ENCODE measurements around the gene EPB41L5.
"Not testable (repeated sequence)": the region's sequence is repeated elsewhere in the genome, so short reads cannot be mapped to it uniquely, and the experiment has no call there.

The EPB41L5 gene

DNA sequence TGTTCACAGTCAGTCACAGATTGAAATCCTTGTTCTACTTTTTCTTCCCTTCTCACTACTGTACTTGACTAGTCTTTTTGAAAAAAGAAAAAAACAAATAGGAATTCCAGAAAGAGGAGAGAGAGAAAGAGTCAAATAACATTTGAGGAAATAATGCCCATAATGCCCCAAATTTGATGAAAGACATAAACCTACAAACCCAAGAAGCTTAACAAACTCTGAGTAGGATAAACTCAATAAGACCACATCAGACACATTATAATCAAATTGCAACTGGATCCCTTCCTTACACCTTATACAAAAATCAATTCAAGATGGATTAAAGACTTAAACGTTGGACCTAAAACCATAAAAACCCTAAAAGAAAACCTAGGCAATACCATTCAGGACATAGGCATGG, 179.4 kb downstream of the EPB41L5 start:
- in situ Hi-C loops (cut with MboI; ENCODE audit: low sequenced_read_pairs), result no loop called here

DNA sequence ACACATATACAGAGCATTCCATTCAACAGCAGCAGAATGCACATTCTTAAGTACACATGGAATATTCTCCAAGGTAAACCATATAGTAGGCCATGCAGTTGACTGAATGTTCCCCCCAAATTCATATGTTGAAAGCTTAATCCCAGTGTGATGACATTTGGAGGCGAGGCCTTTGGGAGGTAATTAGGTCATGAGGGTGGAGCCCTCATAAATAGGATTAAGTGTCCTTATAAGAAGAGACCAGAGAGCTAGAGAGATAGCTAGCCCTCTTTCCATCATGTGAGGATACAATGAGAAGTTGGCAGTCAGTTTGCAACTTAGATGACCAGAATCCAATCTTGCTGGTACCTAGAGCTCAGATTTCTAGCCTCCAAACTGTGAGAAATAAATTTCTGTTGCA, 182.7 kb downstream of the EPB41L5 start:
- in situ Hi-C loops (cut with MboI; ENCODE audit: low sequenced_read_pairs), result no loop called here

DNA sequence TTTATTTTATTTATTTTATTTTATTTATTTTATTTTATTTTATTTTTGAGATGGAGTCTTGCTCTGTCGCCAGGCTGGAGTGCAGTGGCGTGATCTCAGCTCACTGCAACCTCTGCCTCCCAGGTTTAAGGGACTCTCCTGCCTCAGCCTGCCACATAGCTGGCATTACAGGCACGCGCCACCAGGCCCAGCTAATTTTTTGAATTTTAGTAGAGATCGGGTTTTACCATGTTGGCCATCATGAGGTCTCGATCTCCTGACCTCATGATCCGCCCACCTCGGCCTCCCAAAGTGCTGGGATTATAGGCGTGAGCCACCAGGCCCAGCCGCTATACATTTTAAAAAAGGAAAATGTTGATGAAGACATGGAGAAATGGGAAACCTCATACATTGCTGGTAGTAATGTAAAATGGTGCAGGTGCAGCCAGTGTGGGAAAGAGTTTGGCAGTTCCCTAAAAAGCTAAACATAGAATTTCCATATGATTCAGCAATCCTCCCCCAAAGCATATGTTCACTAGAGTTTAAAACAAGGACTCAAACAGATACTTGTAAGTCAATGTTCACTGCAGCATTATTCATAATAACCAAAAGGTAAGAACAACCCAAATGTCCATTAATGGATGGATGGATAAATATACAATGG, 187.1 kb downstream of the EPB41L5 start:
- in situ Hi-C loops (cut with MboI; ENCODE audit: low sequenced_read_pairs), result not testable (repeated sequence)

DNA sequence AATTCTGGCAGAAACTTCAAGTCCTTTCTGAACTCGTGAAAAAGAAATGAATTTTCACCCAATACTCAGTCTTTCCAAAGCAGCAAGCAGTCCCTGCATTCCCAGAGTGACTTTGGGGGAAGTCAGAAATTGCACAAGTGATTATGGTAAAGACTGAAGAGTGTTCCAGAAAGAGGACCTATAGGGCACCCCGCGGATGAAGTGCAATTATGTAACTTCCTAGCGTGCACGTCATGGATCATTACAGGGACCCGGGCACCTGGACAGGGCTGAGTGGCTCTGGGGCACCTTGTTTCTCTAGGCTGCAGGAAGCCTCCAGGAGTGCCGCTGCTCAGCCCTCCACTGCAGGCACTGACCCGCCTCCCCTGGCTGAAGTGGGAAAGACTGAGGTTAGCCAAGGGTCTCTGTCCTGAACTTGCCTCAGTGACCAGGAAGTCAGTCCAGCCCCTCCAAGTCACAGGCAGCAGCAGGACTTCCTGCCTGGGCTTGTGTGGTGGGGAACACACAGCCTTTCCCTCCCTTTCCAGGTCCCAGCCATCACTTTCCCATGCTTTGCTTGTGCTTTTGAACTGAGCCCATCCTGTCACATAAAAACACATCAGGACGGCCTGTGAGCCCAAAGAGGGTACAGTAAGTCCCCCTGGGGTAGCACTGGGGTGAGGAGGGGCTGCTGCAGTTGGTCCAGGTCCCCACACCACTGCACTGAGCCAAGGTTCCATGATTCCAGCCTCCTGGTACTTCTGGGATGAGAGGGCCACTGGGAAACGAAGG, 190.6 kb downstream of the EPB41L5 start:
- in situ Hi-C loops (cut with MboI; ENCODE audit: low sequenced_read_pairs), result no loop called here

DNA sequence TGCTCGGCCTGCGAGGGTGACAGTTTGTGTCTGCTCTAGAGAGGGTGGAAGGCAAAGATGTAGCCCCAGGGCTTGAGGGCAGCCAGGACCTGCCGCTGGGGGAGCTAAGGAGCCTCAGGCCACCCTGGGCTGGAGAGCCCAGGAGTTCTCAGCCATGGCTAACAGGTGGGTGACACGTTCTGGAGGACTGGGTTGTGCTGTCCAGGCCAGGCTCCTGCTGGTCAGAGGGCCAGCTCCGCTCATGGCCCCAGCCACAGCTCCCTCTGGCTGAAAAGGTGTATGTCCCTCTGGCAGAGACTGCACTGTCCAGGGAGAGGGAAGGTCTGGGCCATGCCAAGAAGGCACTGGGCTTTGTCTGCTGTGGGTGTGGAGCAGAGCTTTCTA, 191.1 kb downstream of the EPB41L5 start:
- in situ Hi-C loops (cut with MboI; ENCODE audit: low sequenced_read_pairs), result no loop called here

DNA sequence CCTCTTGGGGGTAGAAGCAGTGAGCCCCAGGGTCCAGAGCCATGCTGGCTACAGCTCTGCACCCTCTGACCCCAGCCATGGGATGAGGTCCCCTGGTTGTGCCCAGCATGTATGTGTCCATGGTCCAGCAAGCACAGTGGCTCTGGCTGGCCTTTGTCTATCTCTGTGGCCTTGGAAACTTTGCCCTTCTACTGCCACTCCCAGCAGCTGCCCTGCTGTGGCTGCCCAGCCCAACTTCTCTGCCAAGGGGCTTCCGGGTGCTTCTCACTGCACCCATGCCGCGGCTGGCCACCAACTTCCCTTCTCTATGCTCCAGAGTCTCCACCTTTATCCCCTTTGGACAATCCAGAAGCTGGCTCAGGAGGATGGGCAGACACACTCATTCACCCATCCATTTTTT, 191.5 kb downstream of the EPB41L5 start:
- in situ Hi-C loops (cut with MboI; ENCODE audit: low sequenced_read_pairs), result no loop called here

DNA sequence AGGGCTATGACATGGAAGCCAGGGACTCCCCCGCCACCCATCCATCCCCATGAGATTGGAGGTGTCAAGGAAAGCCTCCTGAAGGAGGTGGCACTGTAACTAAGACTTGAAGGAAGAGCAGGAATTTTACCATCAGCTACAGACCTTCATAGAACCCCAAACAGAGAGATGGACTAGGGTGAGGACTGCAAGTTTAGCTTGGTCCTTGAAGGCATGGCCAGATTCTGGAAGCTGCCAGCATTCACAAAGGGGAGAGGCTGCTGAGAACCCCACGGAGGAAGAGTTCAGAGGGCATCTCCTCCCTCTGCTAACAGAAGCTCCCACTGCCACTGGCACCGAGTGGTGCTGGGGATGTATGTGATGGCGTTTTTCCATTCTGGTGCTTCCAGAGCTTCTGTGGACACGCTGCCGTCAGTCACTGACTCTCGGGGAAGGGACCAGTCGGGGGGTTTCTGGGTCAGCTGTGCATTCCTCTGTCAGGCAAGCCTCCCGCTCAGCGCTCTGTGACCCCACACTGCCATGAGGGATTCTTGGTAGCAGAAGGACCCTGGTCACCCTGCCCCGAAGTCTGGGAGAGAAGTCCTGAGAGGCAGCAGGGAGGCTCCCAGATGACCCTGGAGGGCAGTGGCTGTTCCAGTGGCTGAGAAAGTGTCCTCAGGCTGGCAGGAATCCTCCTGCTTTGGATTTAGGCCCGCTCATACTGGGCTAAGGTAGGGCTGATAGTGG, 192.2 kb downstream of the EPB41L5 start:
- in situ Hi-C loops (cut with MboI; ENCODE audit: low sequenced_read_pairs), result no loop called here

DNA sequence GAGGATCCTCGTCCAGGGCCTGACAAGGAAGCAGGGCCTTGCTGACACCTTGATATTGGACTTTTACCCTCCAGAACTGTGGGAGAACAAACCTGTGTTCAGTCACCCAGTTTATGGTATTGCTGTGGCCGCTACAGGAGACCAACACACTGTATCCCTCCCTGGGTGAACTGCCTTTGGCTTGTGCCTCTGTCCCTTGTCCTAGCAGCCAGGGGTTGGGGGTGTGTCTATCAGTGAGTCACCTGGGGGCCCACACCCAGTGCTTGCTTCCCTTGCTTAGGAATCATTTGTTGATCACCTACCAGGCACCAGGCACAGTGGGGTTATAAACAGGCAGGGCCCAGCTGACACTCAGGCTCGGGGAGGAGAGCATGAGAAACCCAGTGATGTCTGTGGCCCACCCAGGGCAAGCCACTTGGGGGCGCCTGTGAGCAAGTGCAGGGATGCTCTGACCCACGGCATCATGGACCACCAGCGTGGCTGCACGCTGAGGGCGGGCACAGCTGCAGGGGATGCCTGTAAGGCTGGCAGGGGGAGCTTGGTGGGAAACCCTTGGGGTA, 193.2 kb downstream of the EPB41L5 start:
- in situ Hi-C loops (cut with MboI; ENCODE audit: low sequenced_read_pairs), result no loop called here

DNA sequence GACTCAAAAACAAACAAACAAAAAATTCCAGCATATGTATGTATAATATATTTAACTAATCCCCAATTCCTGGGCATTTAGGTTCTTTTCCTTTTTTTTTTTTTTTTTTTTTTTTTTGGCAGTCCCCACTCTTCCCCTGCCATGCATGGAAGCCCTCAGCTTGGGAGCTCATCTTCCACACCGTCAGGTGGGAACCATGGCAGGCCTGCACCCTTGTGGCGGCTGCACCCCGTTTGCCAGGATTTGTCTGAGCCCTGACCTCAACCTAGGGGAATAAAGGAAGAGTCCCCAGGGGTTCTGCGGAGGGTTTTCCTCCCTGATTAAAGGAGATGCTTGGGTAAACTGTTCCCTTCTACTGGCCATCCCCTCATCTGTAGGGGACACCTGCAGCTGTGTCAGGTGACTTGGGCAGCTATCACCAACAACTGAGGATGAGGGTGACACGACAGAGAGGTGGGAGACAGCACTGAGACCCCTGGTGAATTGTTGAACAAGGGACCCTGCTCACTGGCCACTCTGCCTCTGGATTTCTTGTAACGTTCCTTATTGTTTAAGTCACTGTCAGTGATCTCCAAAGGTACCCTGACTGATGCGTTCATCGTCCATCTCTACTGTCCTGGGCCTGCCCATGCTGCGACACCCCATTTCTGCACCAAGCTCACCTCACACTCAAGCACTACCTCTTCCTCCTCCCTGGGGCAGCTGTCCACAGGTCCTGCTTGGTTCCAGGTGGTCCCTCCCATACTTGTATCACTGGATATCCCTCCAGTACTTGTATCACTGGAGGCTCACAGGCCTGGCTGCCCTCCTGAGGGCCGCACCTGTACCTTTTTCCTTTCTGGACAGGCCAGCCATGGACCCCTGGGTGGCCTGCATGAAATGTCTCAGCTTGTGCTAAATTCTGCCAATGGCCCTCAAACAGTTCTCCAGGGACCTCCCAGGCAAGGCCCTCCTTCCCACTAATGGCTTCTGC, 195.8 kb downstream of the EPB41L5 start:
- in situ Hi-C loops (cut with MboI; ENCODE audit: low sequenced_read_pairs), result no loop called here

DNA sequence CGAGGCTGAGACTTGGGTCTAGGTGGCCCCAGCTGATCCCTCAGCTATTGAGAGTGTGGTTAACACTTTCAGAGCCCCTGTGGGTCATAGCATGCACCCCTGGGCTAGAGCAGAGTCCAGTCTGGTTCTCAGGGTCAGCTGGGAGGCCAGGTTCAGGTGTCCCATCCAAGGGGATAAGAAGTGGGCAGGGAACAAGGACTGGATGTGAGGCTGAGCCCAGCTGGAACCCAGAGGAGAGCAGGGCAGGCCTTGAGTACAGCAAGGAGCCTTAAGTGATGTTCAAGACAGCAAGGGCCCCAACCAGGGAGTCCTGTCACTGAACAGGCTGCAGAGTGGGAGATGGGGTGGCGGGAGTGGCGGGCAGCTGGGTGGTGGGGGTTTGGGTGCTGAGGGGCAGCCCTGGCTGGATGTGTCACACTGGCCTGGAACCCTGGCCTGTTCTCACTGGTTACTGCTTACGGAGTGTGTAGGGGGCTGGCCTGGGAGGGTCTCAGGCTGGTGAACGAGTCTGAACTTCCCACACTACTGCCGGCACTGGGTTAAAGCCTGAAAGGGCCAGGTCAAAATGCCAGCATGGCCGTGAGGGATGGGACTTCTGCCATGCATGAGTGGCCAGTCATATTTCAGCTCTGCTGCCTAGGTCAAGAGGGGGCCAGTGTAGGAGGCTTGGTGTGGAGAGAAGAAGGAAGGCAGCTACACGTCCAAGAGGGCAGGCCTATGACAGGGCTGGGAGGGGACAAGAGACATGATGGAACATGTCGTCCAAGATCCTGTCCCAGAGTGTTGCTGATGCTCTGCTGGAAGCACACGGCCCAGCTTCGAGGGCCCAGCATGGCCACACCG, 196.8 kb downstream of the EPB41L5 start:
- in situ Hi-C loops (cut with MboI; ENCODE audit: low sequenced_read_pairs), result no loop called here

DNA sequence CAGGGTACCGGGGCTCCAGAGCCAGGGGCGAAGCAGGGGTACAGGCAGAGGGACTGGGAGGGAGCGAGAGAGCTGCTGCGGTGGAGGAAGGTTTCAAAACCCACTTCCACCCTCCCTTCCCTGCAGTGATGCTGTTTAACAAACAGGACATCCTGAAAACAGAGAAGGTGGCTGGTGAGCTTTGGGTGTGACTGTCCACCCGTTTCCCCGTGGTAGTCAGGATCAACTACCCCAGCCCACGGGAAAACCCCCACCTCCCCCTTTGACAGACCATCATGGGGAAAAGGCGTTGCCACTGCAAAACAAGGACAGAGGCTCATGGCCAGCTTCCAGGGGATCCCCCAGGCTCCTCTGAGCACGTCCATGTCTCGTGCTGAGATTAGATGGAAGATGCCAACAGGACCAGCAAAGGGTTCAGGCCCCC, 197.4 kb downstream of the EPB41L5 start:
- in situ Hi-C loops (cut with MboI; ENCODE audit: low sequenced_read_pairs), result no loop called here

DNA sequence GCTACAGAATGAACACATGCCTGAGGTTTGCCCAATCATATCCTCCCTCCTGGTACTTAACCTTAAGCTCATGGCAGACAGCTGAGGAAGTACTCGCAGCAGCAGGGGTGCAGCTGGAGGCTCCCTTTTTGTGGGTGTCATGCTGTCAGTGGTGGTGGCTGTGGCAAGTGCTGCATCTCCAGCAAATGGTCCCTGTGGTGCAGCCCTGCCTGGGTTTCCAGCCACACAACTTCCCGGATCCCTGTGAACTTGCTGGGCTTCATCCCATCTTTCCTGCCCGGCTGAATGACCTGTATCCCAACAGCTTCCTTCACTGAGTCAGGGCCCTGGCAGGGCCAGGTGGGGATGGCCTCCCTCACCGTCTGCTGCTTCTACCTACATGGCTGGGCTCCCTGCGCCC, 205.3 kb downstream of the EPB41L5 start:
- in situ Hi-C loops (cut with MboI; ENCODE audit: low sequenced_read_pairs), result no loop called here

DNA sequence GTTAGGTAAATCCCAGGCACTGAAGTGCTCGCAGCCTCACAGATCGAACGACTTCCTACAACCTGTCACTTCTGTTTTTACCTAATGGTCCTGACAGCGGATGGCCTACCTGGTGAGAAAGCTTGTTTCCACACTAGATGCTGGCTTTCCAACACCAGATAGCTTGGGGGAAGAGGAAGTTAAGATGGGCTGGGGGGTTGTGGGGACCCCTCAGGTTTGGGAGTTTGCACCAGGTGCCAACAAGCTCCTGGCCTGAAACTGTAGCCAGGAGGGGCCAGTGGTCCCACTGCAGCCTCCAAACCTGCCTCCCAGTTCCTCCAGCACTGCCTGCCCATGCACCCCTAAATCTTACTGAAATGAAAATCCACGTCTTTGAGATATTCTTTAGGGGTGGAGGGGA, 206.4 kb downstream of the EPB41L5 start:
- in situ Hi-C loops (cut with MboI; ENCODE audit: low sequenced_read_pairs), result no loop called here

DNA sequence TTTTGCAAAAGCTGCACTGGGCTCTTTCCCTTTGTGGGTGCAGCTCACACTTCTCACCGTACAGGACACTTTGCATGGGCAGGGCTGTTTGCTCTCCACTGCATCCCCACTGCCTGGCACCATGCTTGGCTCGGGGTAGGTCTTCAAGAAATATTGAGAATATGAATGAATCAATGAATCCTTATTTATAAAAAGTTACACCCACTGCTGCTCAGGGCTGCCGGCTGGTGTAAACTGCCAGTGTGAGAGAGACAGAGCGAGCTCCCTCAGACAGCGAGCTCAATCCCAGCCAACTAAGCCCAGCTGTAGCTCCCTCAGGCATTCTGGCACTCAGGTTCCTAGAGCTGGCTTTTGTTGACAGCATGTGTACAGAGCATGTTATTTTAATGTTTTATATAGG, 206.9 kb downstream of the EPB41L5 start:
- in situ Hi-C loops (cut with MboI; ENCODE audit: low sequenced_read_pairs), result no loop called here

DNA sequence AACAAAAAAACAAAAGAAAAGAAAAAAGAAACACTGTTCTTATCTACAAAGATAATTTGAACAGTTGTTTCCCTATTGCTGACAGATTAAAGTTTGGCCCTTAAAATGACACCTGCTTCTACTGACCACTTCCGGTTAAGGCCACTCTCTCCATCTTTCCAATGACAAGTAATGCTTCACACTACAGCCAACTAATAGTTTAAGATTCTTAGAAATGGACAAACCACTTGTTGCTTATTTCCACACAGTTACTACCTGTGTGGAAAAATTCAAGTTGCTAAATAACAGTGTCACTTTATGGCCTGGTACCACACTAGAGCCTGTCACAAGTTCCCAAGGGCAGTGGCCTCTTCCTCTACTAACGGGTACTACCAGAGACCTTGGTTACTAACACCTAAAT, 207.9 kb downstream of the EPB41L5 start:
- in situ Hi-C loops (cut with MboI; ENCODE audit: low sequenced_read_pairs), result no loop called here

DNA sequence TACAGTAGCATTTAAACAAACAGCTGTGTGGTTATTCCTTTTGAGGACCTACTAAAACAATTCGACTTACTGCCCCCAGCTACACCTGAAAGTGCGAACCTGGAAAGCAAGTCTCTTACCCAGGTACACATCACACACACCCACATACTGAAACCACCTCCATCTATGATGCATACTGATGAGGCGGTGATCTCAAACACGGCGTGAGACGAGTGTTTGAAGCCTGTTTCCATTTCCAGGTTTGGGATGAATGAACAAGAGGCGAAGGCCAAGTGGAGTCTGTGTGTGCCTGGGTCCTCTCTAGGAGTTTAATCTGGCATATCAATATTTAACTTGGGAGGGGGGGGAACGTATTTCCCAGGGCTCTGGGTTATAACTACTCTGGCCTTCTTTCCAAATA, 208.7 kb downstream of the EPB41L5 start:
- in situ Hi-C loops (cut with MboI; ENCODE audit: low sequenced_read_pairs), result no loop called here

DNA sequence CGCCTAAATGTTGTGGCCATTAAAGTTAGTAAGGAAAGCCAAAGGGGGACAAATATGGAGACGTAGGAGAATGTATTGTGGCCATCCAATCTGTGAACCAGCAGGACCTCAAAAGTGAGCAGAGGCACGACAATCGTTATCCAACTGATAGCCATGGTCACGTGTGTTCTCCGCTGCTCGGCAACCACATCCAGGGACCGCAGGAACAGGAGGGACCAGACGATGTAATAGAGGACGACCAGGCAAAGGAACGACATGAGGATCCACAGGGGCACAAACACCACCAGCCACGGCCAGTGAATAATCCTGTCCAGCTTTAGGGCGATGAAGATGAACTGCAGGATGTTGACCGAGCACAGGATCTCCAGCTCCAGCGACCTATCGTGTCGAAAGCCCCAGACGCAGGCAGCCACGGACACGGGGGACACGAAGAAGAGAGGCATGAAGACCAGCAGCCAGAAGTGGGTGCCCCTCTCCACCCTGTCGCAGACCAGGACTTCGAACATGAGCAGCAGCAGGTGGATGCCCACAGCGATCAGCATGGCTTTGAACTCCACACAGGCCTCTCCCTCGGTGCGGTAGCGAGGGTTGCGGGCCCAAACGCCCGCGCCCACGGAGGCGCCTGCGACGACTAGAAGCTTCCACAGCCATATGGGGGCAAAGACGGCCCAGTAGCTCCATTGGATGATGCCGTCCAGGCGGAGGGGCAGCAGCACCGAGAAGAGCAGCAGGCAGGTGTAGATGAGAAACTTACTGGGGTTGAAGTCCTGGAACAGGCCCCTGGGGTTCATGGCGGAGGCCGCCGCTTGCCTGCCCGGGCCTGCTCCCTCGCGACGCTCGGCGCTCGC, 209.5 kb downstream of the EPB41L5 start:
- in situ Hi-C loops (cut with MboI; ENCODE audit: low sequenced_read_pairs), result no loop called here

DNA sequence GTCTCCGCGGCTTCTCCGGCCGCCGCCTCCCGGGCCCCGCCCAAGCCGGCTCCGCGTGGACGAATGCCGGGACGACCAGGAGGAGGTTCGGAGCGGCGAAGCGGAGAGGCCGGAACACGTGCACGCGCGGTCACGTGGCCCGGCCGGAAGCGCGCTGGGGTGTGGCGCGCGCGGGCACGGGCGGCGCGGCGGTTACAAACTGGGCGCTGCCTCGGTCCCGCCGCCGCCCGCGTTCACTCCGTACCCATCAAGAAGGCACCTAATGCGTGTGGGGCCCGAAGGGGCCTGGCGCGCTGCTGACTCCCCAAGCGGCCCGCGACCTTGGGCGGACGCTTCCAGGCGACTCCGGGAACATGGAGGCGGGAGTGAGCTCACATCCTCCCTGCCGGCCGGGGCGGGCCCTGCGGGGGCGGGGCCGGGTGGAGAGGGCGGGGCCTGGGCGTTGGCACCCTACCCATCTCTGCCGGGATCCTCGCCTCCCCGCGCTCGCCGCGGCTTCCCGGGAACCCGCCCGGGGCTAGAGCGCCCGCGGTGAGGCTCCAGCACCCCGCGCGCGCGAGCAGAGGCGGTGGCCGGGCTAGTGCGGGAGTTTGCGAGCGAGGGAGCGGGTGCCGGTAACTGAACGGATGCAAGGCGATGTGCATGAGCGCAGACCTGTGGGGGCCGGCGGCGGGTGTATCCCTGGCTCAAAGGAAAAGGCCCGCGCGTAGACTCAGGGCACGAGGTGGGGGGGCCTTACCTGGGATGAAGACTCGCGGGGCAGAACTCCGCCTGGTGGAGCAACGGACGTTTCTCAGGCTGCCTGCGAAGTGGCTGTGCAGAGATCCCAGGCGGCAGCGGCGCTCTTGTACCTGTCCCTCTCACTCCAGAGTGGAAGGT, 210.4 kb downstream of the EPB41L5 start, which contains the start of gene TMEM185B:
TSS of gene TMEM185B (minus strand) at position 367 of the 879 bp plus-strand sequence. CDS start 424 bp downstream, outside the sequence.
- in situ Hi-C loops (cut with MboI; ENCODE audit: low sequenced_read_pairs), result no loop called here

Data from HL-60/S4 treated with phorbol 12-myristate 13-acetate at 8.2 ng/mL for 4 days and 3 days (cell line).